LoVo (cell line): ENCODE measurements around the gene DOCK4.
A peak's percentile ranks its signal among the peaks of the same experiment; 100 is the strongest.

Source experiments
- DNase-seq: peaks from one replicate; pipeline ENCODE4 v3.0.0-alpha.2; 2016; ENCODE audit warnings: low spot score

The DOCK4 gene

GRCh38 chr7:112007185-112007584 is 199.0 kb downstream of the DOCK4 start:
- DNase-seq = no peak

GRCh38 chr7:112006071-112006470 is 200.1 kb downstream of the DOCK4 start:
- DNase-seq = peak; percentile 16

- DNase-seq = no peak
These were observed 200.9 kb downstream of the DOCK4 start for GRCh38 chr7:112005205-112005775.

- peak; percentile 69 for DNase-seq
These were observed 204.9 kb downstream of the DOCK4 start for GRCh38 chr7:112001091-112001826.

- no peak for DNase-seq
These were observed 207.9 kb downstream of the DOCK4 start for GRCh38 chr7:111998326-111998725.

- DNase-seq = no peak
These were observed 208.7 kb downstream of the DOCK4 start for GRCh38 chr7:111997546-111997945.

- no peak for DNase-seq
These were observed 213.6 kb downstream of the DOCK4 start for GRCh38 chr7:111992601-111993000.

- DNase-seq = no peak
These were observed 215.6 kb downstream of the DOCK4 start for GRCh38 chr7:111990643-111991042.

GRCh38 chr7:111987886-111988285 is 218.3 kb downstream of the DOCK4 start:
- DNase-seq = no peak

- no peak for DNase-seq
These were observed 218.9 kb downstream of the DOCK4 start for GRCh38 chr7:111987115-111987826.

GRCh38 chr7:111986601-111987000 is 219.6 kb downstream of the DOCK4 start:
- DNase-seq = no peak

GRCh38 chr7:111985798-111986197 is 220.4 kb downstream of the DOCK4 start:
- DNase-seq = no peak

- no peak for DNase-seq
These were observed 223.4 kb downstream of the DOCK4 start for GRCh38 chr7:111982804-111983203.

- no peak for DNase-seq
These were observed 224.1 kb downstream of the DOCK4 start for GRCh38 chr7:111982133-111982532.

GRCh38 chr7:111980725-111981124 is 225.5 kb downstream of the DOCK4 start:
- DNase-seq = no peak

GRCh38 chr7:111975346-111975745 is 230.9 kb downstream of the DOCK4 start:
- DNase-seq = no peak

- no peak for DNase-seq
These were observed 245.2 kb downstream of the DOCK4 start for GRCh38 chr7:111960984-111961383.

- DNase-seq = no peak
These were observed 247.3 kb downstream of the DOCK4 start for GRCh38 chr7:111958896-111959295.

- DNase-seq = no peak
These were observed 247.8 kb downstream of the DOCK4 start for GRCh38 chr7:111958431-111958830.

- DNase-seq = no peak
These were observed 250.6 kb downstream of the DOCK4 start for GRCh38 chr7:111955616-111956015.

- DNase-seq = no peak
These were observed 251.5 kb downstream of the DOCK4 start for GRCh38 chr7:111954474-111955381.

GRCh38 chr7:111954056-111954455 is 252.1 kb downstream of the DOCK4 start:
- no peak for DNase-seq
